Stimulated activated CD4-positive, alpha-beta T cell treated with anti-CD3 and anti-CD28 coated beads, TNF-alpha, amount 100 ng/mL, for 48 hours (primary cell): ENCODE measurements around the gene RYR3.

ENCODE experiments used
- DNase-seq, 3 donors: peaks; one replicate each; pipeline ENCODE4 v3.0.0-alpha.2; 2020; ENCODE audit warnings: low read depth in 3 of 3

The RYR3 gene

GRCh38 chr15:33826201-33826600, 515.4 kb downstream of the RYR3 start:
- DNase-seq = no peak

GRCh38 chr15:33830351-33830750, 519.6 kb downstream of the RYR3 start:
- DNase-seq = no peak

- no peak for DNase-seq
These were observed 520.9 kb downstream of the RYR3 start for GRCh38 chr15:33831646-33832045.

DNA sequence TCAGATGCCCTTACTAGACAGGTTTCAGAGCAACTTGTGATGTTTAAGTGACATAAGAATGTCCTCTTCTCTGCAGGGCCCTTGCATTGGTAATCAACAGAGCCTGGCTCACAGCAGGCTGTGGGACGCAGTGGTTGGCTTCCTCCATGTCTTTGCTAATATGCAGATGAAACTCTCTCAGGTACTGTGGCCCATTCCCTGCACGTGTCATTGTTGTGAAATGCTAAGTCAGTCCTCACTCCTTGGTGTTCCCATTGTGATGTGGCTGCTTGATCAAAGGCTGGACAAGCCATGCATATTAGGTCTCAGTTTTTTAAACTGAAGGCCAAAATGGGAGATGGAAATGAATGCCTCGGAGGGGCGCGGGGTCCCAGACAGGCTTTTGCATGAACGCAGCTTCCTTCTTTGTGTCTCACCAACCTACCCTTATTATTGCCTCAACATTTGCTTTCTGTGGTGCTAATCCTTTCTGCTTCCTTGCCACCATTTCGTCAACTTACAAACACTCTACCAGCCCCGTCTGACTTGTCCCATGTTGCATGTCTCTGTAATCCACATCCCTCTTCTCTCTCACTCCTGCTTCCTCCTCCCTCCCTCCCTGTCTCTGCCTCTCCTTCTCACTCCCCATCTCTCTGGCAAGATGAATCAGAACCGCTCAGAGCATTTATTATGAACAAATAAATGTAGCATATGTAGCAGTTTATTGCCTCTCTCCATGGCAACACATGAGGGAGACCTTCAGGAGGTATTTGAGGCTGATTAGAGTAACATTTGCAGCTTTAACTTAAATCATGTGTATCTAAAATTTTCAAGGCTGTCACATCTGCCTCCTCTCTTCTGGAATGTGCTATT, 524.4 kb downstream of the RYR3 start:
- no peak for DNase-seq

GRCh38 chr15:33837294-33837693, 526.5 kb downstream of the RYR3 start:
- DNase-seq = no peak

- DNase-seq = no peak
These were observed 528.8 kb downstream of the RYR3 start for GRCh38 chr15:33839540-33839939.

DNA sequence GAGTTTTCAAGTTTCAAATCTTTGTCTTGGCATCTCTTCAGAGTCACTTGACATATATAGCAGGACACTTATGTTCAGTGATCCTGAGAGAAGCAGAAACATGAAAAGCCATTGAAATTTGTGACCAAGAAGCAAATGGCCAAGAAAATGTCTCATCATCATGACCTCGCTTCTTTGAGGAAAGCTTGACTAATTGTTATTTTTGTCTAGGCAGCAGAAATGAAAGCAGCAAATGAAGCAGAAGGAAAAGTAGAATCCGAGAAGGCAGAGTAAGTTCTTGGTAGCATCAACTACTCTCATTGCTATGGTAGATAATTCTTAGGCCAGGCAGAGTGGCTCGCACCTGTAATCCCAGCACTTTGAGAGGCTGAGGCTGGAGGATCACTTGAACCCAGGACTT, 529.8 kb downstream of the RYR3 start:
- DNase-seq = no peak

DNA sequence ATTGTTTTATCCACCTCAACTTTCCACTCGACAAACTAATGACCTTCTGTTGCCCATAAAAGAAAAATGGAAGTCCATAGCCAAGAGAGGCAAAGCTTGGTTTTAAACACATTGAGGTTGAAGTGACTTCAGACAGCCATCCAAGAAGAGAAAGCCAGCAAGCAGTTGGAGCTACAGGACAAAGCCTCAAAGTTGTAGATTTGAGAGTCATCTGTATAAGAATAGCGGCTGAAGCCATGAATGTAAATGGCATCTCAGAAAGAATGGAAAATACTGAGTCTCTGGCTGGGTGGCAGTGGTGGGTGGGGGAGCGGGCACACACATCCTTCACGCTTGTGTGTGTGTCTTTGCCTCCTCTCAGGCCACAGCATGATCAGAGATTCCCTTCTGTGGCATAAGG, 533.4 kb downstream of the RYR3 start:
- DNase-seq = no peak

DNA sequence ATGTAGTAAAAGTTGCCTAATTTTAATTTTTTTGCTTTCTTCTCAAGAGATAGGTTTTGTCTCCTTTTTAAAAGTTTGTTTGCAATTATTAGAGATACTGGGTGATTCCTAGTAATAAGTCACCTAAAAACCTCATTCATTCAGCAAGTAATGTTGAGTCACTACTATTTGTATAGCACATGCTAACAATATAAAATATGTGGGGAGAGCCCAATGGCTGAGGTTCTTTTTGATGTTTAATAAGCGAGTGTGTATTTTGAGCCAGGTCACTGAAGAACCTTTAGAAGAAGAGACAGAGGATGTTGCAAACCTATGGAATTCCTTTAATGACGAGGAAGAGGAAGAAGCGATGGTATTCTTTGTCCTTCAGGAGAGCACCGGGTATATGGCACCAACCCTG, 533.8 kb downstream of the RYR3 start:
- no peak for DNase-seq

GRCh38 chr15:33846142-33846541, 535.4 kb downstream of the RYR3 start:
- DNase-seq = no peak

DNA sequence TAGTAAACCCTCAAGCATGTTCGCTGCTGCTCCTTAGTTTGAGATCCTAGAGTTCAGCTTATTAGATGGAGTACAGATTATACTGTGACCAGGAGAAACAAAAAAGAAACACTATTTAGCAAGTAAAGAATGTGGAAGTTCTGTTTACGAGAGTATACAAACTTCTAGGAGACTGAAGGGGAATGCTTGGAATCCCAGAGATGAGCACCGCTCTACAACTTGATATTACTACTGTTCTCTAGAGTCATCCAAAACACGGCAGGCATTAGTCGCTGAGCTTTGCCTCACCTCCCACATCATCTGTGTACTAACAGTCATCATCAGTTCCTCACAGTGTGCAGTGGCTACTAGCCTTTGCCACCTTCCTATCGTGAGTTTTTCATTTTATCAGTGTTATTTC, 536.1 kb downstream of the RYR3 start:
- DNase-seq = no peak

GRCh38 chr15:33848011-33848410, 537.2 kb downstream of the RYR3 start:
- no peak for DNase-seq

DNA sequence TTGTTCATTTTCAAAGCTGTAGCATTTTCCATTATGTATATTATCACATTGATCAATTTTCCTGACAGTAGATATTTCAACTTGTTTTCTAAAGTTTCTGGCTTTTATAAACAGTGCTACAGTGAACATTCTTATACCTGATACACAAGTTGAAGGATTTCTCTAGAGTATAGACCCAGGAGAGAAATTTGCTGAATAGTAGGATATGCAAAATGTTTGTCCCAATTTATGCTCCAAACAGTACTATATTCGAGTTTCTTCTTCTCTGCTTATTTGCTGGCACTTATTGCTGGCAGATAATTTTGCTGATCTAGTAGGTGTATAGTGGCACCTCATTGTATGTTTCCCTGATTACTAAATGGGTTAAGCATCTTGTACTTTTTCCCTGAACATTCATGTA, 540.3 kb downstream of the RYR3 start:
- DNase-seq = no peak

DNA sequence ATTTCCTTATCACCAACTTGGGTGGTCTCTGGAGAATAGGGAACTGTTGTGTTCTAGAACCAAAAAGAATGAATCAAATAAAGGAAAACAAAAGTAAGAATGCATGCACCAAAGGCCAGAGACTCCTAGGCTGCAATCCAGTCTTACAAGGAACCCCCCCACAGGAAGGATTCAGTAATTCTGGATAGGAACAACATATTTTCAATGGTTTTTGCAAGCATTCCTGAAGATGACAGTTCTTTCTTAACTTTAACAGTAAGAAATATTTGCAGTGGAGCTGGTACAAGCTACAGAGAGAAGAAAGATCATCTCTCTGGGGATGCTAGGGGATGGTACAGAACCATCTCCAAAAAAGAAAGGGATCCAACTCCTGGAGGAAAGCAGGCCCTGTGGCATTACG, 541.3 kb downstream of the RYR3 start:
- no peak for DNase-seq

- DNase-seq = no peak
These were observed 541.8 kb downstream of the RYR3 start for GRCh38 chr15:33852570-33852969.

DNA sequence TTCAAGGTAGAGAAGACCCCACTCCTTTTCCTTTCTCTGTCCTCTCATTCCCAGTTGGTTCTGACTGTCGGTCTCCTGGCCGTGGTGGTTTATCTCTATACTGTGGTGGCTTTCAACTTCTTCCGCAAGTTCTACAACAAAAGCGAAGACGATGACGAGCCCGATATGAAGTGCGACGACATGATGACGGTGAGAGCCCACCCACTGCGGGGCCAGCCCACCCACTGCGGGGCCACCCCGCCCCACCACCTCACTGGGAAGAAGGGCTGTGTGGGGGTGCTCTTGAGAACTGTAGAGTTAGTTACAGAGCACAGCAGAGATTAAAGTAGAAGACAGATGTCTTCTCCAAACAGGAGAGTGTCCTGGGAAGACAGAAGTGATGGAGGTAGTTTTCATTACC, 547.0 kb downstream of the RYR3 start:
- no peak for DNase-seq

GRCh38 chr15:33858836-33859235, 548.1 kb downstream of the RYR3 start:
- no peak for DNase-seq

DNA sequence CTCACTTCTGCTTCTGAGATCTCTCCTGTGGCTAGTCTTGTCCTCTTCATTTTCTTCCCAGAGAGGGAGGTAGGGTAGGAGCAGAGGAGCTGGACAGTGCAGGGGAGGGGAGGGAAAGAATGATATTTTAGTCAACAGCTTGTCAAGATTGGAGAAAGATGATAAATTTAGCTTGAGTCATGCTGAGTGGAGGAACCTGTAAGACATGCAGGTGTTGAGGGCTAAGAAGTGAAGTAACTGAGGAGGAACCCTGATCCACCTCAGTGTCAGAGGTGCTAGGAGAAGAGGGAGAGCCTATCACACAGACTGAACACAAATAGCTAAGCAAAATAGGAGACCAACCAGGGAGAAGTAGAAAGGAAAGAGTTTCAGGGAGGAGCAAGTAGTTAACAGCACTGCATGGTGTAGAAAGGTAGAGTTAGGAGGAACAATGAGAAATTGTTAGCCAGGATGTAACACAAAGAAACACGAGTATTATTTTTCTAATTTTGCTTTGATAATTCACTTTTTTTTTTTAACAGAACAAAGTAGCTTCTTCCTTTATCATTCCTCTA, 549.3 kb downstream of the RYR3 start:
- no peak for DNase-seq

DNA sequence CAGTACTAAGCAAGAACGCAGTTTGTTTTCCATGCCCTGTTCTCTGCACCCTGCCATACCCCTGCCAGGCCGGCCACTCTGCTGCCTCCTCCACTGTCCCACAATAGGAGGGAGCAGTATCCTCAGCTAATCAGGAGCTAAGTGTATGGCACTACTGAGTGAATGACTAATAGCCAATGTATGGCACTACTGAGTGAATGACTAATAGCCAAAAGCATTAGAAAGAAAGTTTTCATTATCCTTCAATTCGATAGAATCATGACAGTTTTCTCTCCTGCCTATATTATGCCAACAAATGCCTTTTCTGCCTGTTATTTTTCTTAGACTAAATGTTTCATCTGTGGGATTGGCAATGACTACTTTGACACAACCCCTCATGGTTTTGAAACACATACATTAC, 550.0 kb downstream of the RYR3 start:
- DNase-seq = no peak

DNA sequence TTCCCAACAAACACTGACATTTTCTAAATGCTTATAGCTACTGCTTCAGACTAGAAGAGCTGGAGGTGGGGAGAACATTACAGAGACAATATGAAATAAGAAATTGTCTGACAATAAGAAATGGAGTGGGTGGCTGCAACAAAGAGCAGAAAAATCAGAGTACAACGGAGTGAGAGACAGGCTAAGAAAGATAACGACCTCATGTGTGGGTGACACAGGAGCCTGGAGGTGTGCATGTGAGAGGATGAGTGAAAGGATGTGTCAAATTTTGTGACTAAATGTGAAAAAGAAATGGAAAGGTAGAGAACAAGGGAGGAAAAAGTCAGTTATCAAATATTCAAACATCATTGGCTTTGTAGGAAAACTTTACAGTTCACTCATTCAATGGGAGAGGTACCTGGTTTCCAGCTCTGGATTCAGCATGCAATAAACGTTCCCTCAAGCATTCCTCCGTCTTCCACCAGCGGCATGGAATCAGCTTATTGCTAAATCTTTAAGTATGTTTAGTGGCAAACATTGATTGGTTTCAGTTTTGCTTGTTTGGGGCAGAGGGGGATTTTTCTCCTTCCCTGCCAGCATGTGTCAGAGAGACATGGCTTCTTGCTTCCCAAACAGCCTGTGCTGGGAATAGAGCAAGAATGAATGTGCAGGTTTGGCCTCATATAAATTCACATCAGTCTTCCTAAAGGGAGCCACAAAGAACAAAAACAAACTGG, 553.8 kb downstream of the RYR3 start:
- no peak for DNase-seq

- DNase-seq = no peak
These were observed 554.6 kb downstream of the RYR3 start for GRCh38 chr15:33865416-33865815.

GRCh38 chr15:33866101-33866737, 555.5 kb downstream of the RYR3 start:
- no peak for DNase-seq

DNA sequence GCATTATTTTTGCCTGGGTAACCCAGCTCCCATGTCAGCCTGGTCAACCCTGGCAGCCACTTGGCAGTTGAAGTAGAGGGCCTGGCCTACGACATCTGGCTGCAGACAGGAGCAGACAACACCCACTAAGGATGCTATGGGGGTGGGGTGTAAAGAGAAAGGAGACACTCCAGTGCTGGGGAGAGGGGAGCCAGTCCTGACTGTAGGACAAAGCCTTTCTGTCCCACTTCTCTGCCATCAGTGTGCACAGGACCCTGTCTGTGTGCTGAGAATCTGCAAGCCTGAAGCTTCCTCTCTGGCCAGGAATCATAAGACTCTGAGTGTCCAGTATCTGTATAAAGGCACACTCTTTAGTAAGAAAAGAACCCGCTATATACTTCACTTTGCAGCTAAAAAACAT, 561.2 kb downstream of the RYR3 start:
- no peak for DNase-seq
